SU-DHL-6 (cell line): ENCODE results near the gene RARS1.

Experiments used
- H2AFZ ChIP-seq: fragments of 200-600 bp; sonication (generic); 2 replicates; pipeline ENCODE4 v1.6.1; 2014; ENCODE audit warnings: low read depth, mild to moderate bottlenecking, moderate library complexity, mixed read lengths, antibody characterized with exemption, low read length; ENCODE audit not compliant: severe bottlenecking
- H3F3A ChIP-seq: fragments of 200-600 bp; shearing (Covaris generic); 2 replicates; pipeline ENCODE4 v1.6.0; 2016; ENCODE audit warnings: antibody characterized with exemption, mild to moderate bottlenecking; ENCODE audit not compliant: insufficient read depth
- H3K27ac ChIP-seq: fragments of 200-600 bp; sonication (generic); 2 replicates; pipeline ENCODE4 v1.5.1; 2016; ENCODE audit warnings: low read depth, mild to moderate bottlenecking, low read length, moderate library complexity, mixed read lengths
- H3K27me3 ChIP-seq: fragments of 200-600 bp; sonication (generic), shearing (Covaris generic); 2 replicates; pipeline ENCODE4 v1.6.0; 2014; ENCODE audit warnings: mild to moderate bottlenecking, low read length
- H3K36me3 ChIP-seq: fragments of 200-600 bp; sonication (generic); 2 replicates; pipeline ENCODE4 v1.6.1; 2014; ENCODE audit warnings: mild to moderate bottlenecking, low read length, mixed read lengths
- H3K4me2 ChIP-seq: fragments of 300-600, 200-600 bp; shearing (Covaris generic), sonication (generic); 2 replicates; pipeline ENCODE4 v1.6.0; 2014; ENCODE audit warnings: low read length, low read depth, mild to moderate bottlenecking; ENCODE audit not compliant: poor library complexity, severe bottlenecking
- H3K4me3 ChIP-seq: fragments of 200-600 bp; sonication (generic); 2 replicates; pipeline ENCODE4 v1.5.1; 2014; ENCODE audit warnings: antibody characterized with exemption, low read length, mild to moderate bottlenecking, mixed read lengths; ENCODE audit not compliant: insufficient read depth, poor library complexity, severe bottlenecking
- H3K79me2 ChIP-seq: fragments of 200-600 bp; sonication (generic); 2 replicates; pipeline ENCODE4 v1.6.1; 2014; ENCODE audit warnings: mild to moderate bottlenecking, low read length, moderate library complexity; ENCODE audit not compliant: insufficient read depth
- H3K9ac ChIP-seq: fragments of 200-600 bp; sonication (generic); 2 replicates; pipeline ENCODE4 v1.7.0; 2014; ENCODE audit warnings: mild to moderate bottlenecking, low read length
- H3K9me2 ChIP-seq: fragments of 200-600 bp; sonication (generic); replicated peaks from 2 replicates; pipeline ENCODE4 v1.6.1; 2014; ENCODE audit warnings: low read length; ENCODE audit not compliant: insufficient read depth
- H3K9me3 ChIP-seq: fragments of 200-600 bp; sonication (generic); 2 replicates; pipeline ENCODE4 v1.6.1; 2014; ENCODE audit warnings: low read length, mixed read lengths; ENCODE audit not compliant: insufficient read depth
- H4K20me1 ChIP-seq: fragments of 200-600 bp; sonication (generic); 2 replicates; pipeline ENCODE4 v1.6.1; 2014; ENCODE audit warnings: low read depth, mild to moderate bottlenecking, antibody characterized with exemption, low read length, moderate library complexity, mixed read lengths
- CTCF ChIP-seq: fragments of 200-600 bp; sonication (generic); IDR thresholded peaks from one replicate; pipeline ENCODE4 v1.5.1; 2017; ENCODE audit warnings: antibody characterized with exemption, mild to moderate bottlenecking, low read length, moderate library complexity; ENCODE audit not compliant: insufficient read depth, poor library complexity, severe bottlenecking
- EZH2phosphoT487 ChIP-seq: fragments of 200-600 bp; sonication (generic), shearing (Covaris generic); conservative IDR thresholded peaks from 2 replicates; pipeline ENCODE4 v1.6.1; 2018; ENCODE audit warnings: mild to moderate bottlenecking, antibody characterized with exemption, low read length, moderate library complexity, mixed read lengths

Gene RARS1

GRCh38 chr5:168464641-168465040 lies 21.6 kb upstream of the RARS1 start:
- no peaks in the 10 kb centered on the region for H3K27me3 ChIP-seq
- no peak overlapping the region for H3K27ac ChIP-seq
- no peaks in the 10 kb centered on the region for H3K36me3 ChIP-seq
- H3K9ac ChIP-seq, result no peak overlapping the region
- H3K9me2 ChIP-seq, result no peaks in the 10 kb centered on the region
- no peaks in the 10 kb centered on the region for H3K79me2 ChIP-seq
- H3K4me3 ChIP-seq, result no peak overlapping the region
- no peaks in the 10 kb centered on the region for H3F3A ChIP-seq
- no peaks in the 10 kb centered on the region for H4K20me1 ChIP-seq
- H3K4me2 ChIP-seq, result no peak overlapping the region
- TF ChIP-seq CTCF, result no peak
- TF ChIP-seq EZH2phosphoT487, result no peak
- H2AFZ ChIP-seq, result no peak overlapping the region
- no peaks in the 10 kb centered on the region for H3K9me3 ChIP-seq

- TF ChIP-seq CTCF (no peak), EZH2phosphoT487 (no peak)
- H3K9me2 ChIP-seq, result no peaks in the 10 kb centered on the region
- no peak overlapping the region for H3K4me2 ChIP-seq
- no peak overlapping the region for H3K4me3 ChIP-seq
- no peaks in the 10 kb centered on the region for H3K79me2 ChIP-seq
- H4K20me1 ChIP-seq, result no peaks in the 10 kb centered on the region
- no peaks in the 10 kb centered on the region for H3K27me3 ChIP-seq
- no peak overlapping the region for H3K27ac ChIP-seq
- H2AFZ ChIP-seq, result no peak overlapping the region
- H3F3A ChIP-seq, result no peaks in the 10 kb centered on the region
- H3K9ac ChIP-seq, result no peak overlapping the region
- no peaks in the 10 kb centered on the region for H3K36me3 ChIP-seq
- H3K9me3 ChIP-seq, result no peaks in the 10 kb centered on the region
Measured at GRCh38 chr5:168467755-168468330, 18.4 kb upstream of the RARS1 start.

GRCh38 chr5:168468836-168469235 lies 17.4 kb upstream of the RARS1 start:
- no peaks in the 10 kb centered on the region for H3K9me2 ChIP-seq
- H3K4me2 ChIP-seq, result no peak overlapping the region
- H3K9me3 ChIP-seq, result no peaks in the 10 kb centered on the region
- TF ChIP-seq EZH2phosphoT487, result no peak
- TF ChIP-seq CTCF, result no peak
- H3K27ac ChIP-seq, result no peak overlapping the region
- no peaks in the 10 kb centered on the region for H3F3A ChIP-seq
- no peaks in the 10 kb centered on the region for H3K36me3 ChIP-seq
- no peaks in the 10 kb centered on the region for H3K27me3 ChIP-seq
- H3K9ac ChIP-seq, result no peak overlapping the region
- H4K20me1 ChIP-seq, result no peaks in the 10 kb centered on the region
- no peak overlapping the region for H2AFZ ChIP-seq
- H3K4me3 ChIP-seq, result no peak overlapping the region
- H3K79me2 ChIP-seq, result no peaks in the 10 kb centered on the region

- H3K9ac ChIP-seq, result no peak overlapping the region
- no peak overlapping the region for H3K4me3 ChIP-seq
- no peak overlapping the region for H3K27ac ChIP-seq
- no peaks in the 10 kb centered on the region for H3K9me2 ChIP-seq
- H3F3A ChIP-seq, result no peaks in the 10 kb centered on the region
- H4K20me1 ChIP-seq, result no peaks in the 10 kb centered on the region
- TF ChIP-seq EZH2phosphoT487, result no peak
- TF ChIP-seq CTCF, result no peak
- no peak overlapping the region for H2AFZ ChIP-seq
- no peaks in the 10 kb centered on the region for H3K79me2 ChIP-seq
- H3K36me3 ChIP-seq, result no peaks in the 10 kb centered on the region
- H3K4me2 ChIP-seq, result no peak overlapping the region
- H3K9me3 ChIP-seq, result no peaks in the 10 kb centered on the region
- no peaks in the 10 kb centered on the region for H3K27me3 ChIP-seq
Measured at GRCh38 chr5:168469816-168470215, 16.5 kb upstream of the RARS1 start.
